Endothelial cell (in vitro differentiated cells): Measurements from ENCODE around the gene ATP6V0D1. TPM values are rescaled to one million over a fixed set of nuclear protein-coding genes. Genes with fewer than 3 reads are reported as not detected.
A peak's percentile ranks its signal among the peaks of the same experiment; 100 is the strongest.

Source experiments
- DNase-seq: peaks from one replicate; pipeline ENCODE4 v3.0.0; 2021; ENCODE audit warnings: low spot score
- H3K27ac Mint-ChIP-seq: one replicate; pipeline ENCODE4 v1.8.0; 2021; ENCODE audit warnings: mixed read lengths, inconsistent platforms; ENCODE audit not compliant: unreplicated experiment
- H3K27me3 Mint-ChIP-seq: one replicate; pipeline ENCODE4 v1.8.0; 2021; ENCODE audit warnings: mild to moderate bottlenecking, moderate library complexity, mixed read lengths, inconsistent platforms; ENCODE audit not compliant: unreplicated experiment
- H3K36me3 Mint-ChIP-seq: one replicate; pipeline ENCODE4 v1.8.0; 2021; ENCODE audit warnings: mild to moderate bottlenecking, low read depth, mixed read lengths, inconsistent platforms; ENCODE audit not compliant: unreplicated experiment
- H3K4me1 Mint-ChIP-seq: one replicate; pipeline ENCODE4 v1.8.0; 2021; ENCODE audit warnings: mild to moderate bottlenecking, mixed read lengths, inconsistent platforms; ENCODE audit not compliant: unreplicated experiment
- H3K4me3 Mint-ChIP-seq: one replicate; pipeline ENCODE4 v1.8.0; 2021; ENCODE audit warnings: mild to moderate bottlenecking, mixed read lengths, inconsistent platforms; ENCODE audit not compliant: unreplicated experiment
- H3K9me3 Mint-ChIP-seq: one replicate; pipeline ENCODE4 v1.8.0; 2021; ENCODE audit warnings: mixed read lengths, inconsistent platforms; ENCODE audit not compliant: unreplicated experiment
- CTCF ChIP-seq: fragments of 200-600 bp; sonication (generic); IDR thresholded peaks from one replicate; pipeline ENCODE4 v1.5.0; 2021; ENCODE audit warnings: antibody characterized with exemption; ENCODE audit not compliant: unreplicated experiment
- total RNA-seq: library from RNA; stranded (reverse); fragmentation: NEBNext Ultra II Directional; extraction: Animal tissue kit (Norgen Biotek cat#: 25700); gene quantifications from one replicate; pipeline ENCODE4 v1.2.1, GENCODE V29; 2021; ENCODE audit not compliant: unreplicated experiment

The ATP6V0D1 gene
- total RNA-seq, 1 donor from 2014 or later: 107 TPM

GRCh38 chr16:67443265-67443664, 37.7 kb downstream of the ATP6V0D1 start:
- Mint-ChIP-seq H3K27ac (no peak overlapping the region), H3K27me3 (peaks cover 21% of the 10 kb centered on the region), H3K36me3 (peaks cover 18% of the 10 kb centered on the region), H3K9me3 (no peaks in the 10 kb centered on the region), H3K4me1 (peaks cover 14% of the 10 kb centered on the region), H3K4me3 (no peak overlapping the region)
- DNase-seq: no peak
- no peak for TF ChIP-seq CTCF

DNA sequence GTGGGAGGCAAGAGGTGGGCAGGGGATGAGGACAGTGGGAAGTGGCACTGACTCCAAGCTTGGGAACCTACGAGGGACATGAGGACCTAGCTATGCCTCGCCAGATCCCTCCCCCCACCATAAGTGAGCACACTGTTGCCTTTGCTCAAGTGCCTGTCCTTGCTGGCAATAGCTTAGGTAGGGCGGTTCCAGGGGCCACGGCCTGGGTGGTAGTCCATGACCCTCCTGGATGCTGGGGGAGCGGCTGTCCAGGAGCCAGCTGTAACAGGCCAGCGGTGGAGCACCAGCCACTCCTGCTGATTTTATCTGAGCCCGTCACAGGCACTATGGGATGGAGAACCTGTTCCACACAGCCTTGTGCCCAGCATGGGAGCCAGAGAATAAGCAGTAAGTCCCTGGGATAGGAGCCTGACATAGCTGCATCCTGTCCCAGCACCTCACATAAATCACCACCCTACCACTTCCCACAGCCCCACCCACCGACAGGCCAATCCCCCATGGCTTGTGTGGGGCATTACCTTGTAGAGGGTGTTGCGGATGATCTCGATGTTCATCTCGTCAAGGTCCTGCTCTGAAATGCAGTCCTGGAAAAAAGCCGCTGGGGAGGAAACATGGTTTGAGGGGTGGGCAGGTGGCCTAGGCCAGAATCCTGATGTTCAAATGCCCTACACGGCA, 38.2 kb downstream of the ATP6V0D1 start:
- H3K4me1 Mint-ChIP-seq: peaks cover 14% of the 10 kb centered on the region

GRCh38 chr16:67441907-67442306, 39.0 kb downstream of the ATP6V0D1 start:
- no peaks in the 10 kb centered on the region for H3K9me3 Mint-ChIP-seq
- TF ChIP-seq CTCF: no peak
- H3K4me1 Mint-ChIP-seq: peaks cover 14% of the 10 kb centered on the region
- DNase-seq: no peak
- peaks cover 22% of the 10 kb centered on the region for H3K27me3 Mint-ChIP-seq
- H3K4me3 Mint-ChIP-seq: no peak overlapping the region
- peak overlapping the region; percentile 3 for H3K27ac Mint-ChIP-seq
- H3K36me3 Mint-ChIP-seq: peaks cover 24% of the 10 kb centered on the region

More for the DNA sequence above, 38.2 kb downstream of the ATP6V0D1 start:
- no peak overlapping the region for H3K27ac Mint-ChIP-seq
- peaks cover 24% of the 10 kb centered on the region for H3K36me3 Mint-ChIP-seq
- H3K9me3 Mint-ChIP-seq: no peaks in the 10 kb centered on the region
- H3K4me3 Mint-ChIP-seq: no peak overlapping the region
- no peak for TF ChIP-seq CTCF
- peaks cover 21% of the 10 kb centered on the region for H3K27me3 Mint-ChIP-seq
- no peak for DNase-seq

DNA sequence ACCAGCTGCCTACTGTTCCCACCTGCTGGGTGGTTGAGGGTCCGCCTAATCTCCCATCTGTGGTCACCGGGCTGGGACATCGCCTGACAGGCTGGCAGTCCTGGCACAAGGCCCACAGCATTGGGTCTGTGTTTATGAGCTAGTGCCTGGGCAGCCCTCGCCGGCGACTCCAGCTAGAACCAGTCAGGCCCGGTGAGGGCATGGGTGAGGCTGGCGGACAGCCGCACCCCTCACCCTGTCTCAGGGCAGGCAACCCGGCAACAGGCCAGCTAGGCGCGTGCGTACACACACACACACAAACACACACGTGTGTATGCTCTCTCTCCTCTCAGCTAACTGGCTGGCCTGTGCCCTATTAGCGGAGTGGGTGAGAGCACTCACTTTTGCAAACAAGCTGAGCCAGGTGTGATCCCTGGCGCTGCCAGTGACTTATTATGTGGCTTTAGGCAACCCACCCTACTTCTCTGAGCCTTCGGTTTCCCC, 39.6 kb downstream of the ATP6V0D1 start:
- Mint-ChIP-seq H3K9me3 (no peaks in the 10 kb centered on the region), H3K4me1 (peaks cover 14% of the 10 kb centered on the region), H3K27ac (no peak overlapping the region)

More for the DNA sequence above, 39.6 kb downstream of the ATP6V0D1 start:
- Mint-ChIP-seq H3K4me3 (no peak overlapping the region), H3K36me3 (peaks cover 24% of the 10 kb centered on the region), H3K27me3 (peaks cover 18% of the 10 kb centered on the region)
- no peak for TF ChIP-seq CTCF
- no peak for DNase-seq
